Measurements from ENCODE around the gene TRIM15.

- TF ChIP-seq, protein P1, sequence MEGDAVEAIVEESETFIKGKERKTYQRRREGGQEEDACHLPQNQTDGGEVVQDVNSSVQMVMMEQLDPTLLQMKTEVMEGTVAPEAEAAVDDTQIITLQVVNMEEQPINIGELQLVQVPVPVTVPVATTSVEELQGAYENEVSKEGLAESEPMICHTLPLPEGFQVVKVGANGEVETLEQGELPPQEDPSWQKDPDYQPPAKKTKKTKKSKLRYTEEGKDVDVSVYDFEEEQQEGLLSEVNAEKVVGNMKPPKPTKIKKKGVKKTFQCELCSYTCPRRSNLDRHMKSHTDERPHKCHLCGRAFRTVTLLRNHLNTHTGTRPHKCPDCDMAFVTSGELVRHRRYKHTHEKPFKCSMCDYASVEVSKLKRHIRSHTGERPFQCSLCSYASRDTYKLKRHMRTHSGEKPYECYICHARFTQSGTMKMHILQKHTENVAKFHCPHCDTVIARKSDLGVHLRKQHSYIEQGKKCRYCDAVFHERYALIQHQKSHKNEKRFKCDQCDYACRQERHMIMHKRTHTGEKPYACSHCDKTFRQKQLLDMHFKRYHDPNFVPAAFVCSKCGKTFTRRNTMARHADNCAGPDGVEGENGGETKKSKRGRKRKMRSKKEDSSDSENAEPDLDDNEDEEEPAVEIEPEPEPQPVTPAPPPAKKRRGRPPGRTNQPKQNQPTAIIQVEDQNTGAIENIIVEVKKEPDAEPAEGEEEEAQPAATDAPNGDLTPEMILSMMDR (IDR thresholded peaks at IDR 0.05): no peak
- TF ChIP-seq, protein P2, sequence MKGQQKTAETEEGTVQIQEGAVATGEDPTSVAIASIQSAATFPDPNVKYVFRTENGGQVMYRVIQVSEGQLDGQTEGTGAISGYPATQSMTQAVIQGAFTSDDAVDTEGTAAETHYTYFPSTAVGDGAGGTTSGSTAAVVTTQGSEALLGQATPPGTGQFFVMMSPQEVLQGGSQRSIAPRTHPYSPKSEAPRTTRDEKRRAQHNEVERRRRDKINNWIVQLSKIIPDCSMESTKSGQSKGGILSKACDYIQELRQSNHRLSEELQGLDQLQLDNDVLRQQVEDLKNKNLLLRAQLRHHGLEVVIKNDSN (CRISPR knock-in tag; IDR thresholded peaks at IDR 0.05): no peak
- TF ChIP-seq, protein P3, sequence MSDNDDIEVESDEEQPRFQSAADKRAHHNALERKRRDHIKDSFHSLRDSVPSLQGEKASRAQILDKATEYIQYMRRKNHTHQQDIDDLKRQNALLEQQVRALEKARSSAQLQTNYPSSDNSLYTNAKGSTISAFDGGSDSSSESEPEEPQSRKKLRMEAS (CRISPR knock-in tag; IDR thresholded peaks at IDR 0.05): no peak
- TF ChIP-seq ETV6 (CRISPR knock-in tag; IDR thresholded peaks at IDR 0.05) (no peak), NFATC4 (CRISPR knock-in tag; IDR thresholded peaks at IDR 0.05) (no peak), ZNF263 (CRISPR knock-in tag; IDR thresholded peaks at IDR 0.05; ENCODE audit: low read depth) (no peak), JUN (CRISPR knock-in tag; IDR thresholded peaks at IDR 0.05) (no peak), CREB1 (CRISPR knock-in tag; IDR thresholded peaks at IDR 0.05) (no peak), ZNF121 (CRISPR knock-in tag; IDR thresholded peaks at IDR 0.05) (no peak), TCF7 (CRISPR knock-in tag; IDR thresholded peaks at IDR 0.05; ENCODE audit: low read depth) (no peak), CBFB (CRISPR knock-in tag; IDR thresholded peaks at IDR 0.05; ENCODE audit: low read depth) (no peak), ZNF416 (CRISPR knock-in tag; IDR thresholded peaks at IDR 0.05) (no peak), ESRRA (CRISPR knock-in tag; IDR thresholded peaks at IDR 0.05; ENCODE audit: borderline replicate concordance) (no peak)
- TF ChIP-seq, protein P4, sequence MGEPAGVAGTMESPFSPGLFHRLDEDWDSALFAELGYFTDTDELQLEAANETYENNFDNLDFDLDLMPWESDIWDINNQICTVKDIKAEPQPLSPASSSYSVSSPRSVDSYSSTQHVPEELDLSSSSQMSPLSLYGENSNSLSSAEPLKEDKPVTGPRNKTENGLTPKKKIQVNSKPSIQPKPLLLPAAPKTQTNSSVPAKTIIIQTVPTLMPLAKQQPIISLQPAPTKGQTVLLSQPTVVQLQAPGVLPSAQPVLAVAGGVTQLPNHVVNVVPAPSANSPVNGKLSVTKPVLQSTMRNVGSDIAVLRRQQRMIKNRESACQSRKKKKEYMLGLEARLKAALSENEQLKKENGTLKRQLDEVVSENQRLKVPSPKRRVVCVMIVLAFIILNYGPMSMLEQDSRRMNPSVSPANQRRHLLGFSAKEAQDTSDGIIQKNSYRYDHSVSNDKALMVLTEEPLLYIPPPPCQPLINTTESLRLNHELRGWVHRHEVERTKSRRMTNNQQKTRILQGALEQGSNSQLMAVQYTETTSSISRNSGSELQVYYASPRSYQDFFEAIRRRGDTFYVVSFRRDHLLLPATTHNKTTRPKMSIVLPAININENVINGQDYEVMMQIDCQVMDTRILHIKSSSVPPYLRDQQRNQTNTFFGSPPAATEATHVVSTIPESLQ (CRISPR knock-in tag; IDR thresholded peaks at IDR 0.05): no peak
Observed at GRCh38 chr6:30131947-30132497, 31.3 kb upstream of the TRIM15 start.
